Amniotic stem cell (primary cell): ENCODE data around the gene DDX24.

Experiments
- DNase-seq: peaks from one replicate; lab custom pipeline; 2025; lab: John Stamatoyannopoulos, UW

DDX24 gene

DNA sequence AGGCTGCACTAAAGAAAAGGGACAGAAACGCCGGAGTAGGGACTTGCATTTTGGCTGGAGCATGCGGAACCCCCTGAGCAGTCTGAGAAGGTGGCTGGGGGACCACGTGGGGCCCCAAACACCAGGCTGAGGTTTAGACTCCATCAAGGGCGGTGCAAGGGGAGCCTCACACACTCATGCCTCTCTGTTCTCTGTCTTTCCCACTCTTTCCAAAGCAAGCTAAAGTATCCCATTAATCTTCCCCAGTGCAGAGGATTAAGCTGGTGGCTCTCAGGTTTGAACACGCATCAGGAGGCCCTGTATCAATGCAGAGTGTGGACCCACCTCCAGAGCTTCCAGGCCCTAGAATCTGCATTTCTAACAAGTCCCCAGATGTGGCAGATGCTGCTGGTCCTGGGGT, 70.4 kb downstream of the DDX24 start:
- DNase-seq, result no peak

DNA sequence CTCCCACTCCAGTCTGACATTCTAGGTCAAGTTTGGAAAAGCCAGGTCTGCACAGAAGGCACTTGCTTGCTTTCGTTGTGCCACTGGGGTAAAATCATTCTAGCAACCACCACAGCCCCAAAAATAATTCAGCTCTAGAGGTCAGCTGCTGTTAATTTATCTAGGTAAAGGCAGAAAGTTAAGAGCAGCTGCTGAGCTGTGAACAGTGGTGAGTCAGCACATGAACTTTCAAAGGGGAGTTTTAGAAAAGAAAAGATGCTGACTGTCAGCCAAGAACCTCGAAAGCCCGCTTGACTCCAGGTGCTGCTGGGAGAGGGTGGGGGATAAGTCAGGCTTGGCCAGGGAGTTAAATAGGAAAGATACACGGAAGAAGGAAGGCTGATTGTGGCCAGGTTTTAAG, 71.2 kb downstream of the DDX24 start:
- DNase-seq, result peak; percentile 10

DNA sequence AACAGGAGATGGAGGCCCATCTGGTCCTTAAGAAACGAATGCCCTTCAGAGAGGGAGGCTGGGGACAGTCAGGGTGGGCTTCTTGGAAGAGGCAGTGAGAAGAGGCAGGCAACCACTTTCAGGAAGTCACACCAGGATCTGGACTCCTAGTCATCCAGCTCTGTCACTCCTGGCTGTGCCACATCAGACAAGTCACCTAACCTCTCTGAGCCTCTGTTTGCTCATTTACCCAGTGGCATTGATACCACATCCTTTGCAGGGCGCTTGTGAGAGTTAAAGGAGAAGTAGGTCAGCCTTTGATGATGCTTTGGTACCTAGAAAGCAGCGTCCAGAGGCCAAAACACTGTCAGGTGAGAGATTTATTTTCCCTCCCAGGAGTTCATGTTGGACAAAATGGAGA, 72.8 kb downstream of the DDX24 start:
- DNase-seq, result no peak

DNA sequence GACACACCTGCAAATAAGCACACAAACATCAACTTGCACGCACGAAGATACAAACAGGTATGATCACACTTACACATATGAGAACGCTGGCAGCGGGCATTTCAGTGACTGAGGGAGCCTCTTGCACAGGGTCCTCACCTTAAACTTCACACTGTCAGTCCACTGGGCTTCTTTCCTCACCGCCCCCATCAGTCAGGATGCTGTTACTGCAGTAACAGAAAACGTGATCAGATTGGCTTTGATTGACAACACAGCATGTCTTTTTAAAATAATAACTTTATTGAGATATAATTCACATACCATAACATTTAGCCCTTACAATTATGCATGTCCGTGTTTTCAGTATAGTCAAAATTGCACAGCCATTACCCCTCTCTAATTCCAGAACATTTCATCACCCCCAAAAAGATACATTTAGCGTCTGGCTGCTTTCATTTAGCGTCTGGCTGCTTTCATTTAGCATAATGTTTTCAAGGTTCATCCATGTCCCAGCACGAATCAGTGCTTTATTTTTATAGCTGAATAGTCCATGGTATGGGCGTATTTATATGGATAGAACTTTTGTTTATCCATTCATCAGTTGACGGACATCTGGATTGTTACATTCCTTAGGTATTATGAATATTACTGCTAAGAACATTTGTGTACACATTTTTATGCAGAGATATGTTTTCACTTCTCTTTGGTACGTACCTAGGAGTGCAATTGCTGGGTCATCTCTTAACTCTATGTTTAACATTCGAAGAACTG, 75.5 kb downstream of the DDX24 start:
- no peak for DNase-seq

DNA sequence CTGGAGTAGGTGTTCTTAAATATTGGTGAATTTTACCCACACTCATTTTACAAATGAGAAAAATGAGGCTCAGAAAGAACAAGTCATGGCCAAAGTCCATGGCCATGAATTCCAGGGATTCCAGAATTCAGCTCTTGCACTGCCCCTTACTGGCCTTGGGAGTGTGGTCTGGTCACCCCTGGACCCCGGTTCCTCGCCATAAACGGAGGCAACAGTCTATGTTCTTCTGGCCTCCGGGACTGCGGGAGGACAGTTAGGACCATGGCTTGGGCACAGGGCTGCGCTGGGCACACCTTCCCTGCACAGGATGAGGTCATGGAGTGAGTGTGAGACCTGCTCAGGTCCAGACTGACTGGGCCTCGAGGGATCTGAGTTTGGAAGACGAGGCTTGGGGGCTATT, 77.0 kb downstream of the DDX24 start:
- no peak for DNase-seq

DNA sequence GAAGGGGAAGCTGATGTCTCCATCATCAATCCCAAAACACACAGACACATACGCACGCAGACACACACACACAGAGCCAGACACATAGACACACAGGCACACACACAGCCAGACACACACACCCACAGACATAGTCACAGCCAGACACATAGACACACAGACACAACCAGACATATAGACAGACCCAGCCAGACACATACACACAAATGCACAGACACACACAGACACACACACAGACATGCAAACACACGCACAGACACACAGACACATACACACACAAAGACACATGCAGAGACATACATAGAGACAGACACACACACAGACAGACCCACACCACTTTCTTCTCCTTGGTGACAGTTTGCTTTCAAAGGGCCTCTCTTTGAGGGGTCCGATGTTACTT, 77.6 kb downstream of the DDX24 start:
- DNase-seq, result no peak

DNA sequence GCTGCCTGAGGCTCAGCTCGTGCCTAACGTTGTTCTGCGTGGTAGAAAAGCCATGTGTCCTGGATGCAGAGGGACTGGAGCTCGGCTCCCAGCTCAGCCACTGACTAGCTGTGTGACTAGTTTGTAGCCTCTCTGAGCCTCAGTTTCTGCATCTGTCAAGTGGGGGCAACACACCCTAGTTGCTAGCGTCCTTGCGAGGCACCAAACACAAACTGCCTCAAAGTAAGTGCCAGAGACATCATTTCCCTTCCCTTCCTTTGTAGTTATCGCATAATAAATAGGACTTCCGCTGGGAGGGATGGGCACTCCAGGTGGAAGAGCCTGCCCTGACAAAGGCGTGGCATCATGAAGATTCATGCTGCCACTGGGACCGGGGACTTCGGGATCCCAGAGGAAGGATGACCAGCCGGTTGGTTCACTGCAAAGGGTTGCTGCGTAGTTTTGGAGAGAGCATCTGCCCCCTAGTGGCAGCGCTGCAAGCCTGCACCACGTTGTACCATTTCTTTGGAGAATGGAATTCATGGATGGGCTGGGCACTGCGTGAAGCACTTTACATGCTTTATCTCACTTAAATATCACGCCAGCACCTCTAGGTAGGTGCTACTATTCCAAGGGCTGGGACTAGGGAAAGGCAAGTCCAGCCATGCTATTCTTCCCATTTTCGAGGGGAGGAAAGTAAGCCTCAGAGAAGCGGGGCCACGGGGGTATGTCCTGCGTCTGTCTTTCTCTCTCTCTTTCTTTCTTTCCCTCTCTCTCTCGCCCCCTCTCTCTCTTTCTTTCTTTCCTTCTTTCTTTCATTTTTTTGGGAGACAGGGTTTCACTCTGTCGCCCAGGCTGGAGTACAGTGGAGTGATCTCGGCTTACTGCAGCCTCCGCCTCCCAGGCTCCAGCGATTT, 79.3 kb downstream of the DDX24 start:
- peak; percentile 53 for DNase-seq

DNA sequence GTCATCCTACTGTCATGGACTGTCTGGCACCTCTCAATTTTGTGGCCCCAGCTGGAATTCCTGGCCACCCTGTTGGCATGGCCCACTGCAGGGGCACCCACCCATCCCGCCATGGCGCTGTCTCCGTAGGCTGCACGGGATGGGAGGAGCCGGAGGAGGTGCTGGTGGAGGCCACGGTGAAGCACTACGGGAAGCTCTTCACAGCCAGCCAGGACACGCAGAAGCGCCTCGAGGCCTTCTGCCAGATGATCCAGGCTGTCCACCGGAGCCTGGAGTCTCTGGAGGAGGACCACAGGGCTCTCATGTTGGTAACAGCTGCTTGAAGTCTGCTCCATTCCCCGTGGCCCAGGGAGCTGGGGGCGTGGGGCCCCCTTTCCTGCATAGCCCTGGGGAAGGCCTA, 80.0 kb downstream of the DDX24 start:
- no peak for DNase-seq

DNA sequence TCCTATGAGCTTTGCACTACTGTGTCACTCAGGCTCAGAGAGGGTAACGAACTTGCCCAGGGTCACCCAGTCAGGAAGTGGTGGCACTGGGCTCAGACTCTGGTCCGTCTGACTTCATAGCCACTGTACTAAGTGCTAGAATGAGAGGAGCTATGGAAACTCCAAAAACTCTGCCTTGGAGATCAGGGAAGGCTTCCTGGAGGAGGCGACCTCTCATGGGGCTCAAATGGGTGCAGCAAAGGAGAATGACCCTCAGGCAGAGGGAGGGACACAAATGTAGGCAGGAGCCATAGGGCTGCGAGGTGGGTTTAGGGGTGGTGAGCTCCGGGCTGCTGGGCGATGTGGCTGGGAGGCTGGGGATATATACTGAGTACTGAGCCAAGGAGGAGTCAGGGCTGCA, 80.7 kb downstream of the DDX24 start:
- no peak for DNase-seq

DNA sequence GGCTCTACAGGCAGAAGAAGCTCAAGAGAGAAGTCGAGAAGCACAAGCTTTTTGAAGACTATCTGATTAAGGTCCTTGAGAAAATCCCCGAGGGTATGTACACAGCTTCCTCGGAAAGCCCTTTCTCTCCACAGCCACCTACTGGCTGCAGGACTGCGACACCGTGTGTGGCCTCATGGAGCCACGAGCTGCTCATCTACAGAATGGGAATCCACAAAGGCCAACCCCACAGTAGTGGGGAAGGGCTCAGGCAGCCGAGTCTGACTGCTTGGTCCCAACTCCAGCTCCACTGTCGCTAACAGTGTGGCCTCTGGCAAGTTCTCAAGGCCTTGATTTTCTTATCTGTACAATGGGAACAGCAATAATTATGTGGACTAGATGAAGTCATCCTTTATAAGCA, 81.4 kb downstream of the DDX24 start:
- DNase-seq, result no peak

DNA sequence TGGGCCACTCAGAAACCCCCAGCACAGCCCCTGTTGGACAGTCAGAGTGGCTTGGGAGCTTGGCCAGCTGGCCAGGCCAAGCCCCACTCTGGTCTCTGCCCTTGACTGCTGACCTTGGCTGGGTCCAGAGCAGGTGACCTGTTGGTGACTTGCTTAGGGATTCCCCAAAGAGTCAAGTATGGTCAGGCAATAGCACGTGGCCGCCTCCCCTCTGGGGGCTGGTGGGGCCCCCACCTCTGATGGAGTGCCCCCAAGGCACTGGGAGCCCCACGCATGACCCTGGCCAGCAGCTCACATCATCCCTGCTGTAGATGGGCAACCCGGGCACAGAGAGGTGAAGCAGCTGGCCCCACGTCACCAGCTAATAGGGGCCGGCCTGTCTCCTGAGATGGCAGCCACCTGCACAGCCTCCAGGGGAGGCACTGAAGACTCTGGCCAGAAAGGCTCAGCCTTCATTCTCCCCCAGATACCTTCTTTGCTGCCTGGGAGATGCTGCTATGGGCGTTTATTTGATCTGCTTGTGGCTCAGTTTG, 82.1 kb downstream of the DDX24 start:
- no peak for DNase-seq
